Liver (tissue), 3 donors: ENCODE measurements around the gene ADNP.

Source experiments
- GABPA ChIP-seq, 2 donors: IDR thresholded peaks in 1 of 2; conservative IDR thresholded peaks in 1 of 2; 2 replicates each; pipeline ENCODE4 v1.6.1; 2016; ENCODE audit warnings: antibody characterized with exemption in 2 of 2, mild to moderate bottlenecking in 1 of 2, moderate library complexity in 1 of 2
- HNF4A ChIP-seq, 2 donors: conservative IDR thresholded peaks; 2 replicates each; pipeline ENCODE4 v1.6.1; 2016; ENCODE audit warnings: antibody characterized with exemption in 2 of 2, mild to moderate bottlenecking in 2 of 2
- JUND ChIP-seq, 2 donors: IDR thresholded peaks; 2 replicates each; pipeline ENCODE4 v1.6.1; 2016; ENCODE audit warnings: antibody characterized with exemption in 2 of 2
- SP1 ChIP-seq: IDR thresholded peaks from 2 replicates; pipeline ENCODE4 v1.6.1; 2018; ENCODE audit warnings: antibody characterized with exemption, mild to moderate bottlenecking
- YY1 ChIP-seq: IDR thresholded peaks from 2 replicates; pipeline ENCODE4 v1.6.1; 2016; ENCODE audit warnings: antibody characterized with exemption, mild to moderate bottlenecking
- TF ChIP-seq, protein P1 (sequence below): fragments of 150-350 bp; IDR thresholded peaks from 2 replicates; pipeline ENCODE4 v1.5.1; 2017; ENCODE audit warnings: improper control_type of control experiment, low read depth, low read length; ENCODE audit not compliant: missing input control
- TF ChIP-seq, protein P2 (sequence below): IDR thresholded peaks from 2 replicates; pipeline ENCODE4 v1.6.1; 2016; ENCODE audit warnings: antibody characterized with exemption
- TF ChIP-seq, protein P3 (sequence below): IDR thresholded peaks from 2 replicates; pipeline ENCODE4 v1.6.1; 2016; ENCODE audit warnings: antibody characterized with exemption
- donor health status: healthy.
- donor health status: healthy.

DNA sequence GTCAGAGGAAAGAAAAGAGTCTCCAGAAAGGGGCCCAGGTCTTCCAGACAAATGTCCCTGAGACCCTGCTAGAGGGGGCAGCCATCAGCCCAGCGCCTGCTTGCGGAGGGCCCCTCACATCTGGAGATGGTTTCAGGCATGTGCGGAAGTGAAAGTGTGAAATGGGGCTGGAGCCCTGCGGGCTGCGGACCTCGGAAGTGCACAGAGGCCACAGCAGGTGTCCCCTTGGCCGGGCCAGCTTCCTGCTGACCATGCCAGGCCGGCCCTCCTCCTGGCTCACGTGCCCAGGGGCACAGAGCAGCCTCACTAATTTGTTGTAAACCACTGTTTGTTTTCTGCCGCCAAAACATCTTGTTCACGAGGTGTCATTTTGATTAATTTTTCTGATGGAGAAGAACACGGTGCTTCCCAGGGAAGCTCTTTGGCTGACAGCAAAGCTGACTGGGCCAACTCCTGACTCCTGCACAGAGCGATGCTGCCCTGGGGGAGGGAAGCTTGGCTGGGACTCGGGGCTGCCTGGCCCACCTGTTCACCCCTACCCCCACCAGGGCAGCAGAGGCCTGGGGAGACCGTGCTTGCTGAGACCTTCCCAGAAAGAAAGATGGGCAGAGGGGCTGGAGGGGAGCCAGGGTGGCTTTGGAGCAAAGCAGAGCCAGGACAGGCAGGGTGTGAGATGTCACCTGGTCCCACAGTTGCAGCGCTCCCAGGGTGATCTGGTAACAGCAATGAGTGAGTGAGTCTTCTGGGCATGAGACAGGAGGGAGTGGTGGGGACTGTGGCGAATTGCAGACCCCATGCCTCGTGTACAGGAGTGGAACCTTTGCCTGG is 82.2 kb downstream of the ADNP start:
- TF ChIP-seq, protein P1, sequence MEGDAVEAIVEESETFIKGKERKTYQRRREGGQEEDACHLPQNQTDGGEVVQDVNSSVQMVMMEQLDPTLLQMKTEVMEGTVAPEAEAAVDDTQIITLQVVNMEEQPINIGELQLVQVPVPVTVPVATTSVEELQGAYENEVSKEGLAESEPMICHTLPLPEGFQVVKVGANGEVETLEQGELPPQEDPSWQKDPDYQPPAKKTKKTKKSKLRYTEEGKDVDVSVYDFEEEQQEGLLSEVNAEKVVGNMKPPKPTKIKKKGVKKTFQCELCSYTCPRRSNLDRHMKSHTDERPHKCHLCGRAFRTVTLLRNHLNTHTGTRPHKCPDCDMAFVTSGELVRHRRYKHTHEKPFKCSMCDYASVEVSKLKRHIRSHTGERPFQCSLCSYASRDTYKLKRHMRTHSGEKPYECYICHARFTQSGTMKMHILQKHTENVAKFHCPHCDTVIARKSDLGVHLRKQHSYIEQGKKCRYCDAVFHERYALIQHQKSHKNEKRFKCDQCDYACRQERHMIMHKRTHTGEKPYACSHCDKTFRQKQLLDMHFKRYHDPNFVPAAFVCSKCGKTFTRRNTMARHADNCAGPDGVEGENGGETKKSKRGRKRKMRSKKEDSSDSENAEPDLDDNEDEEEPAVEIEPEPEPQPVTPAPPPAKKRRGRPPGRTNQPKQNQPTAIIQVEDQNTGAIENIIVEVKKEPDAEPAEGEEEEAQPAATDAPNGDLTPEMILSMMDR = no peak
- TF ChIP-seq GABPA (IDR thresholded peaks at IDR 0.05 in 1 of 2, conservative IDR thresholded peaks at IDR 0.05 in 1 of 2) (peak in 1 of 2 donors; percentile 71), SP1 (peak; percentile 20), HNF4A (conservative IDR thresholded peaks at IDR 0.05) (peak in 1 of 2 donors; percentile 65), YY1 (no peak), JUND (IDR thresholded peaks at IDR 0.05) (no peak)
- TF ChIP-seq, protein P2, sequence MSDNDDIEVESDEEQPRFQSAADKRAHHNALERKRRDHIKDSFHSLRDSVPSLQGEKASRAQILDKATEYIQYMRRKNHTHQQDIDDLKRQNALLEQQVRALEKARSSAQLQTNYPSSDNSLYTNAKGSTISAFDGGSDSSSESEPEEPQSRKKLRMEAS = no peak
- TF ChIP-seq, protein P3, sequence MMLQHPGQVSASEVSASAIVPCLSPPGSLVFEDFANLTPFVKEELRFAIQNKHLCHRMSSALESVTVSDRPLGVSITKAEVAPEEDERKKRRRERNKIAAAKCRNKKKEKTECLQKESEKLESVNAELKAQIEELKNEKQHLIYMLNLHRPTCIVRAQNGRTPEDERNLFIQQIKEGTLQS = no peak
